Measurements from ENCODE around the gene RNF145.

The RNF145 gene

DNA sequence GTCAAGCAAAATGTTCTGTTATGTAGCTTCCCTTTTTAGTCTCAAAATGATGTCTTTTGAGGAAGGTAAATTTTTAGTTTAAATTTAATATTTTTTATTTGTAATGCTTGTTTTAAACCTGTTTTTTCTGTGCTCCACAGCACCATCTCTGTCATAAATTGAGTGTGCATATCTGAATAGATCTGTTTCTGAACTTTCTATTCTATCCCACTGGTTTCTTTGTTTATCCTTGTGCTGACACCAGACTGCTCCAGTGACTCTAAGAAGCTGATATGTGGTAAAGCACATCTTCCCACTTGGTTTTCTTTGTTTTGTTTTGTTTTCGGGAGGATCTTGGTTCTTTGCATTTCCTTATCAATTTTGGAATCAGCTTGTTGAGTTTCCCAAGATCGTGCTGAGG lies 7.1 kb upstream of the RNF145 start:
- peak in 1 of 3 donors; percentile 12 for DNase-seq

GRCh38 chr5:159215886-159216285 lies 6.5 kb upstream of the RNF145 start:
- no peak for DNase-seq

GRCh38 chr5:159214486-159215271 lies 5.3 kb upstream of the RNF145 start:
- DNase-seq = no peak

DNA sequence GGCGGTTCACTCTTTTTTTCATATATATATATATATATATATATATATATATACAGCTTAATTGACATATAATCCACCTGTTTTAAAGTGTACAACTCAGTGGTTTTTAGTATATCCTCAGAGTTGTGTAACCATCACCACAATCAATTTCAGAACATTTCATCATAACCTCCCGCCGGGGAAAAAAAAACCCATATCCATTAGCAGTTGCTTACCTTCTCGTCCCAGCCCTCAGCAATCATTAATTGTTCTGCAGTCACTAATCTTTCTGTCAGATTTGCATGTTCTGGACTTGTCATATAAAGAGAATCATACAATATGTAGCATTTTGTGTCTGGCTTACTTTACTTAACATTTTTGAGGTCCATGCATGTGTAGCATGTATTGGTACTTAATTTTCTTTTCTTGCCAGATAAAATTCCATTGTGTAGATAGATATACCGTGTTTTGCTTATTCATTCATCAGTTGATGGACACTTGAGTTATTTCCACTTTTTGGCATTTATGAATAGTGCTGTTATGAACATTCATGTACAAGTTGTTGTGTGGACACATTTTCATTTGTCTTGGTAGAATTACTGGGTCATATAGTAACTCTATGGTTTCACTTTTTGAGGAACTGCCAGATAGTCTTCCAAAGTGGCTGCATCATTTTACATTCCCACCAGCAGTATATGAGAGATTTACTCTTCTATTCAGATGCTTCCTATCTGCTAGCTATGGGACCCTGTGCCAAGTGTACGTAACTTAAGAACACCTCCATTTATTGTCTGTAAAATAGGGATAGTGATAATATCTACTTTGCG lies 3.5 kb upstream of the RNF145 start:
- DNase-seq = peak in 1 of 3 donors; percentile 13

- DNase-seq = peak in 1 of 3 donors; percentile 10
Observed at GRCh38 chr5:159211729-159212174, 2.4 kb upstream of the RNF145 start.

GRCh38 chr5:159210846-159211245 lies 1.5 kb upstream of the RNF145 start:
- DNase-seq = no peak

GRCh38 chr5:159210210-159210661 lies 883 bp upstream of the RNF145 start:
- DNase-seq = peak; percentile 38 to 45 (median 45)

- peak in 2 of 3 donors; percentile 37 to 69 for DNase-seq
Observed at GRCh38 chr5:159208514-159209437, 577 bp downstream of the RNF145 start.

- DNase-seq = peak; percentile 69 to 81 (median 77)
Observed at GRCh38 chr5:159207686-159208513, 1.5 kb downstream of the RNF145 start.

DNA sequence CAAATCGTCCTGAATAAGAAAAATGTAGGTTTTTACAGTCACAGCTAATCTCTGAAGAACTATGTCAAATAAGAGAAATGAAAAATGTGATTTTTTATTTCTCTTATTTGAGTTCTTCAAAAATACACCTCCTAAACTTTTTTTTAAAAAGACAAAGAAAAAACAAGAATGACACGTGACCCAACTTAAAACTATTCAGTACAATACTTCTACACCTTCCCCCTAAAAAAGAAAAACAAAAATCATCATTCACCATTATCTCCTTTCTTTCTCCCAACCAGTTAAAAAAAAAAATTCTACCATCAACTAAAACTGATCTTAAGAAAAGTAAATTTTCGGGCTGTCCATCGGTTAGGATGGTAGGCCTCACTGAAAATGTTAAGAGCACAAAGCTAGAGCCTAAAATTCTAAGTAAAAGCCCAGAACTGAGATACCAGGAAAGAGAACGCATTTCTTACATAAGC lies 2.1 kb downstream of the RNF145 start:
- no peak for DNase-seq

DNA sequence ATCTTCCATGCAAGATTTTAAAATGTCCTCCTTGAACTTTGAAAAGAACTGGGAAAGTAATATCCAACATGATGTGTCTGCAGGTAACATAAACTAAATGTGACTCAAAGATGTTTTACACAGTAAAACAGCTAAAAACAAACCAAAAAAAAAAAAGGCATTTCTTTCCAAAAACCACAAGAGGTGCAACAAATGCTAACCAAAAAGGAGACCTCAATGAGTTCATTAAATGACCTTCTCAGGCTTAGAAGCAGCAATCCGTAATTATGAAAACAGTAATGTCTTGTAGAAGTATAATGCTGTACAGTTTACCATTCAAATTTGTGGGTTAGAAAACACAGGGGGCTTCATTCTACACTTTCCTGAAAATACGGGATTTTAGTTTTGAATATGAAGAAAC lies 2.5 kb downstream of the RNF145 start:
- DNase-seq = no peak

- DNase-seq = no peak
Observed at GRCh38 chr5:159206368-159206767, 3.0 kb downstream of the RNF145 start.

DNA sequence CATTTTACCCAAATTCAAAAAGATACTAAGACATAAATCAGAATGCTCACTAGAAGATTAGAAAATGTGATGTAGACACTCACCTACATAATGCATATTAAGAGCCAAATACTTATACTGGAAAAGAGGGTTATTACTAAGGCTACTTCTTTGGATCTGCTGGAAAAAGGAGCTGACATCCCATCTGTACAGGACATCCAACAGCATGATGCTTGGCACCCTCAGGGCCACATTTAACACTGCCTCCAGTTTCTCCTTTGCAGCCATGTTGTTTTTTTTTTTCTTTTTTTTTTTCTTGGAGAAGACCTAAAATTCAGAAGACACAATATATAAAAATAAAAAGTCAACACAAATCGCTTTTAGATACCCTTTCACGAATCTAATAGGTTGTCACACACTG lies 6.0 kb downstream of the RNF145 start:
- DNase-seq = no peak

DNA sequence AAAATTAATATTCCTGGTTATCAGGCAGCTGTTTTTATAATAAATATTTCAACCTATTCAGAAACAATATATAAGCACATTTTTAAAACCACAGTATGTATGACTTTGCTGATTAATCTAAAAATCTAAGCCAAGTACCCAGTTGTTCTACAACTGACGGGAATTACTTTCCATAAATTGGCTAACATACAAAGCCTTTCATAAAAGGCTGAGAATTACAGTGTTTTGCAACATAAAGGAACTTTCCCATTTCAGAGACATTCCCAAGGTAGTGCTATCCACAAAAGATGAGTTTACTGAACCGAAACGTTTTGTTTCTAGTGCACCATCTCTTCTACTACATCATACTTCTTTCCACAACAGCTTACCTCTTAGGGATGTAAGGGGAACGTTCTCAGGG lies 7.2 kb downstream of the RNF145 start:
- no peak for DNase-seq

DNA sequence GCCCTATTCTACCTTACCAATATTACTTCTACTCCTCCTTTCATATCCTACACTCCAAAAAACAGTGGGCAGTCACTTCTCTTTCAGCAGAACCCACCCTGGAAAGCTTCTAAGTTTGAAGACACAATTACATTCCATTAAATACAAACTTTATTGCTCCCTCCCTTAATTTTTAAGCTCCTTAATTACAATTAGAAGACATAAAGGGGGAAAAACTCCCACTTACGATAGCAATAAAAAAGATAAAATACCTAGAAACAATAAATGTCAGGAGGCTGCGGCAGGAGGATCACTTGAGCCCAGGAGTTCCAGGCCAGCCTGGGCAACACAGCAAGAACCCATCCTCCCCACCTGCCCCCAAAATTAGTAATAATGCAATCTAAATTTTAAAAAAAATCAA lies 9.6 kb downstream of the RNF145 start:
- DNase-seq = no peak

DNA sequence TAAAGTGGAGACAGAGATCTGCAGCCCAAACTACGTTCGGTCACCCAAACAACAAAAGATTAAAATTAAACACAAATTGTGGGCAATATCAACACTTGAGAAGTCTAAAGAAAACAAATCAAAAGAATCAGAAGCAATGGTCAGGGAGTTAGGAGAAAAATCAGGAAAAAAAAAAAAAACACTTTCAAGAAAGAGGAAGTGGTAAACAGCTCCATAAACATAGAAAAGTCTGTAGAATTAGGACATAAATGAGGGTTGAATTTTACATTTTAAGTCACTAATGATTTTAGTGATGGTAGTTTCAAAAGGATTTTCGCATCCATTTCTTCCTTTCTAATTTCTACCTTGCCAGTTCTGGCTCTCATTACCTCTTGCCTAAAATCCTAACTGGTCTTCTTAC lies 10.1 kb downstream of the RNF145 start:
- DNase-seq = peak in 2 of 3 donors; percentile 35 to 52

DNA sequence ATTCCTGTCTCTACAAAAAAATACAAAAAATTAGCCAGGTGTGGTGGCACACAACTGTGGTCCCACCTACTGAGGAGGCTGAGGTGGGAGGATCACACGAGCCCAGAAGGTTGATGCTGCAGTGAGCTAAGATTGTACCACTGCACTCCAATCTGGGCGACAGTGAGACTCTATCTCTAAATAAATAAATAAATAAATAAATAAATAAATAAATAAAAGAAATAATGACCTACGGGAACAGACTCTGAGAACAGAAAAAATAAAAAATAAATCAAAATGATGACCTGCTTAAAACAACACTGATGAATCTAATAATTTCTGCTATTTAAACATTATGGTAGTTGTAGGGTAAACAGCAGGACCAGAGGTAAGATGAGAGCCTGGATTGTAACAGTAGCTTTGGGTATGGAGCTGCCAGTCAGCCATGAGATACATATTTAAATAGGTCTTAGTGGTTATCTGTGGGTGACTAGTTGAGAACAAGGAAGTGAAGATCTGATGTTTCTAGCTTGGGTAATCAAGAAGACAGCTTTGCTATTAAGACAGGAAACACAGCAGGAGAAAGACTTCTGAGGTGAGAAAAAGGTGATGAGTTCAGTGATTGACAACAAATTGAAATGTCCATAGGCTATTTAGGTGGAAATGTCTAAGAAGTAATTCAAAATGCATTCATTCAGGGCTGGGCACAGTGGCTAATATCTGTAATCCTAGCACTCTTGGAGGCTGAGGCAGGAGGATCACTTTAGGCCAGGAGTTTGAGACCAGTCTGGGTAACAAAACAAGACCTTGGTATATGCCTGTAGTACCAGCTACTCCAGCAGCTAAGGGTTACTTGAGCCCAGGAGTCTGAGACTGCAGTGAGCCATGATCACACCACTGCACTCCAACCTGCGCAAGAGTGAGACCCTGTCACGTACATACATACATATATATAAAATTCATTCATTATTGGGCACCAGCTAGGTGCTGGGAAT lies 11.0 kb downstream of the RNF145 start:
- DNase-seq = peak; percentile 36 to 67 (median 63)

DNA sequence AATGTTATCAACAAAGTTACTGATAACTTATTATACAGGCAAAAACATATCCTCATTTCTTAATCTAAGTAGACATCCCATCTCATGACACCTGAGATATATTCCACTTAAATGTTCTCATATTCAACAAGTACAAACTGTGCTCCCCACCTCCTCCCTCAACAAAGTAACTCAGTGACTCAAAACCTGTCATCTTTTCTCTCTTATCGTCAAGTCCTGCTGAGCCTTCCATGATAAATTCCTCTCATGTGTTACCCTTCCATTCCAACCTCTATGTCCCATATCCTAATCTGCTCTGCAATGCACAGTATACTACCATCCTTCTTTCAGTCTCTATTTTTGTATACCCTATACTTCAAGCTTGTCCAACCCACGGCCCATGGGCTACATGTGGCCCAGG lies 13.6 kb downstream of the RNF145 start:
- no peak for DNase-seq

- DNase-seq = no peak
Observed at GRCh38 chr5:159190170-159190569, 19.2 kb downstream of the RNF145 start.

- no peak for DNase-seq
Observed at GRCh38 chr5:159189310-159189709, 20.0 kb downstream of the RNF145 start.
